Stomach (tissue), 4 donors: ENCODE results near the gene GRHL3.

Experiments
- EP300 ChIP-seq: sonication (generic); formaldehyde crosslinking; IDR thresholded peaks from one replicate; pipeline ENCODE4 v1.6.1; 2017; ENCODE audit warnings: antibody characterized with exemption
- POLR2A ChIP-seq, 4 donors: fragments of 450-650 bp; IDR thresholded peaks; one replicate each; pipeline ENCODE4 v1.6.1; 2016; ENCODE audit warnings: antibody characterized with exemption in 4 of 4, control low read depth in 2 of 4, mild to moderate bottlenecking in 1 of 4, moderate library complexity in 1 of 4
- TF ChIP-seq, protein P1 (sequence below), 7 experiments: fragments of 450-650 bp in 4 of 7; fragments of 200-600 bp in 3 of 7; sonication (generic) in 3 of 7; IDR thresholded peaks; one replicate each; pipeline ENCODE4 v1.5.1; 2016 to 2019; ENCODE audit warnings: antibody characterized with exemption in 7 of 7, control low read depth in 2 of 7, mild to moderate bottlenecking in 1 of 7

DNA sequence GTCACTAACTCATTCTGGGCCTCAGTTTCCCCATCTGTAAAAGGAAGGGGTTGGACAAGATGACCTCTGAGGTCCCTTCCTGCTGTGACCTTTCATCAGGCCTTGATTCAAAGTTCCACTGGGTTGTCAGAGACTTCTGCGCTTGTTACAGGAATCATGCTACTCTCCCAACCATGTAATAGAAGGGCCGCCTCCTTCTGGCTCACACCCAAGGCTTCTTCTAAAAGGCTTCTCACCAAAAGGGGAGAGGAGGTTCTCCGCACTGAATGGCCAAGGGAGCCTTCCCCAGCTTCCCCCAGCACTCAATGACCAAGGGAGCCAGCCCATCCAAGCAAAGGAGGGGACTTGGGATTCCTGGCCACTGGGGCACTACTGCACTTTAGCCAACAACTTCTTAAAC is 42.7 kb downstream of the GRHL3 start:
- TF ChIP-seq POLR2A (IDR thresholded peaks at IDR 0.05) (no peak), EP300 (no peak)
- TF ChIP-seq, protein P1, sequence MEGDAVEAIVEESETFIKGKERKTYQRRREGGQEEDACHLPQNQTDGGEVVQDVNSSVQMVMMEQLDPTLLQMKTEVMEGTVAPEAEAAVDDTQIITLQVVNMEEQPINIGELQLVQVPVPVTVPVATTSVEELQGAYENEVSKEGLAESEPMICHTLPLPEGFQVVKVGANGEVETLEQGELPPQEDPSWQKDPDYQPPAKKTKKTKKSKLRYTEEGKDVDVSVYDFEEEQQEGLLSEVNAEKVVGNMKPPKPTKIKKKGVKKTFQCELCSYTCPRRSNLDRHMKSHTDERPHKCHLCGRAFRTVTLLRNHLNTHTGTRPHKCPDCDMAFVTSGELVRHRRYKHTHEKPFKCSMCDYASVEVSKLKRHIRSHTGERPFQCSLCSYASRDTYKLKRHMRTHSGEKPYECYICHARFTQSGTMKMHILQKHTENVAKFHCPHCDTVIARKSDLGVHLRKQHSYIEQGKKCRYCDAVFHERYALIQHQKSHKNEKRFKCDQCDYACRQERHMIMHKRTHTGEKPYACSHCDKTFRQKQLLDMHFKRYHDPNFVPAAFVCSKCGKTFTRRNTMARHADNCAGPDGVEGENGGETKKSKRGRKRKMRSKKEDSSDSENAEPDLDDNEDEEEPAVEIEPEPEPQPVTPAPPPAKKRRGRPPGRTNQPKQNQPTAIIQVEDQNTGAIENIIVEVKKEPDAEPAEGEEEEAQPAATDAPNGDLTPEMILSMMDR (IDR thresholded peaks at IDR 0.05): no peak
